GM23338 (cell line): ENCODE measurements around the gene VPS8.

ENCODE experiments used
- CREB1 ChIP-seq: fragments of 250-450 bp; sonication (Bioruptor Pico); IDR thresholded peaks from 2 replicates; pipeline ENCODE4 v1.5.0; 2020; ENCODE audit warnings: low read depth, mild to moderate bottlenecking, moderate library complexity
- CTCF ChIP-seq, 2 experiments: fragments of 200-600 bp in 1 of 2; sonication (generic) in 1 of 2; conservative IDR thresholded peaks; 2 replicates each; pipeline versions ENCODE4 v1.5.1 to v1.6.1; 2016 to 2017; ENCODE audit warnings: antibody characterized with exemption in 2 of 2, low read depth in 2 of 2, mild to moderate bottlenecking in 2 of 2, moderate library complexity in 1 of 2
- ETS1 ChIP-seq: IDR thresholded peaks from 2 replicates; pipeline ENCODE4 v1.6.1; 2016; ENCODE audit warnings: antibody characterized with exemption
- EZH2 ChIP-seq: fragments of 200-600 bp; sonication (generic); IDR thresholded peaks from one replicate; pipeline ENCODE4 v1.8.0; 2017; ENCODE audit warnings: antibody characterized with exemption, mild to moderate bottlenecking, low read depth; ENCODE audit not compliant: unreplicated experiment
- EZH2phosphoT487 ChIP-seq: fragments of 200-600 bp; sonication (generic); IDR thresholded peaks from one replicate; pipeline ENCODE4 v1.8.1; 2018; ENCODE audit warnings: antibody characterized with exemption; ENCODE audit not compliant: unreplicated experiment
- JUNB ChIP-seq: IDR thresholded peaks from one replicate; pipeline ENCODE4 v1.6.1; 2016; ENCODE audit warnings: antibody characterized with exemption; ENCODE audit not compliant: unreplicated experiment
- NANOG ChIP-seq: IDR thresholded peaks from 2 replicates; pipeline ENCODE4 v1.6.1; 2016; ENCODE audit warnings: antibody characterized with exemption, borderline replicate concordance
- POLR2AphosphoS5 ChIP-seq: IDR thresholded peaks from 2 replicates; pipeline ENCODE4 v1.6.1; 2016; ENCODE audit warnings: antibody characterized with exemption, low read depth
- REST ChIP-seq: IDR thresholded peaks from one replicate; pipeline ENCODE4 v1.6.1; 2018; ENCODE audit warnings: antibody characterized with exemption; ENCODE audit not compliant: unreplicated experiment
- STAT1 ChIP-seq: IDR thresholded peaks from one replicate; pipeline ENCODE4 v1.6.1; 2016; ENCODE audit warnings: antibody characterized with exemption; ENCODE audit not compliant: unreplicated experiment
- ZNF331 ChIP-seq: fragments of 250-450 bp; sonication (Bioruptor Pico); IDR thresholded peaks from 2 replicates; pipeline ENCODE4 v1.5.0; 2020; ENCODE audit warnings: low read depth, mild to moderate bottlenecking, moderate library complexity

GRCh38 chr3:184993394-184993793 lies 181.4 kb downstream of the VPS8 start:
- no peak for TF ChIP-seq REST
- no peak for TF ChIP-seq CTCF (conservative IDR thresholded peaks at IDR 0.05; ENCODE audit: low read depth in 2 of 2)
- TF ChIP-seq EZH2phosphoT487: no peak
- TF ChIP-seq NANOG: no peak
- no peak for TF ChIP-seq POLR2AphosphoS5
- no peak for TF ChIP-seq JUNB
- no peak for TF ChIP-seq EZH2
- TF ChIP-seq ZNF331 (CRISPR knock-in tag): no peak
- TF ChIP-seq CREB1 (CRISPR knock-in tag): no peak
- TF ChIP-seq STAT1: no peak
- no peak for TF ChIP-seq ETS1
